PC-9 (cell line): ENCODE data around the gene EXOC4. TPM values are rescaled to one million over a fixed set of nuclear protein-coding genes. Genes with fewer than 3 reads are reported as not detected.

Experiments used
- BruUV-seq: library from RNA; stranded (reverse); fragments of 400-500 nt; replicated peaks from 2 replicates; lab custom pipeline; 2021; lab: Mats Ljungman, UMichigan
- CTCF ChIA-PET: fragments of 300-600 bp; sonication (Branson Sonifier 250); formaldehyde crosslinking; loops from one replicate; lab custom pipeline; 2022; ENCODE audit warnings: antibody characterized with exemption; lab: Charles Lee
- POLR2A ChIA-PET: fragments of 300-600 bp; sonication (Branson Sonifier 250); formaldehyde crosslinking; loops from one replicate; lab custom pipeline; 2022; ENCODE audit warnings: antibody characterized with exemption; ENCODE audit not compliant: unreplicated experiment; lab: Charles Lee
- DNase-seq, 2 experiments: peaks; one replicate each; pipeline versions ENCODE4 v3.0.0 to v3.0.0-alpha.2; 2015 to 2022; ENCODE audit warnings: mixed read lengths in 1 of 2
- H2AFZ ChIP-seq: fragments of 200-600 bp; sonication (generic); 2 replicates; pipeline ENCODE4 v1.8.1; 2017; ENCODE audit warnings: antibody characterized with exemption
- H3F3A ChIP-seq: fragments of 200-600 bp; sonication (generic); 2 replicates; pipeline ENCODE4 v1.8.1; 2017; ENCODE audit warnings: antibody characterized with exemption, mild to moderate bottlenecking, low read depth; ENCODE audit not compliant: insufficient read depth
- H3K27ac ChIP-seq: fragments of 200-600 bp; sonication (generic); 2 replicates; pipeline ENCODE4 v1.6.1; 2016; ENCODE audit warnings: mixed run types
- H3K27me3 ChIP-seq: fragments of 200-600 bp; sonication (generic); 2 replicates; pipeline ENCODE4 v1.6.1; 2016; ENCODE audit warnings: low read depth, mixed run types; ENCODE audit not compliant: insufficient read depth
- H3K36me3 ChIP-seq: fragments of 200-600 bp; sonication (generic); 2 replicates; pipeline ENCODE4 v1.6.1; 2016; ENCODE audit warnings: low read depth, mixed run types
- H3K4me1 ChIP-seq: fragments of 200-600 bp; sonication (generic); replicated peaks from 2 replicates; pipeline ENCODE4 v1.6.1; 2016; ENCODE audit warnings: mixed run types; ENCODE audit not compliant: insufficient read depth
- H3K4me2 ChIP-seq: fragments of 200-600 bp; sonication (generic); 2 replicates; pipeline ENCODE4 v1.6.1; 2017; ENCODE audit warnings: mixed run types
- H3K4me3 ChIP-seq: fragments of 200-600 bp; sonication (generic); 2 replicates; pipeline ENCODE4 v1.6.1; 2016; ENCODE audit warnings: mixed run types
- H3K79me2 ChIP-seq: fragments of 200-600 bp; sonication (generic); 2 replicates; pipeline ENCODE4 v1.6.1; 2017; ENCODE audit warnings: low read depth, mixed run types
- H3K9me2 ChIP-seq: fragments of 200-600 bp; sonication (generic); 2 replicates; pipeline ENCODE4 v1.8.1; 2017; ENCODE audit warnings: mild to moderate bottlenecking; ENCODE audit not compliant: insufficient read depth
- H3K9me3 ChIP-seq: fragments of 200-600 bp; sonication (generic); 2 replicates; pipeline ENCODE4 v1.8.1; 2016; ENCODE audit warnings: low read depth; ENCODE audit not compliant: insufficient read depth
- H4K20me1 ChIP-seq: fragments of 200-600 bp; sonication (generic); 2 replicates; pipeline ENCODE4 v1.8.1; 2017; ENCODE audit not compliant: insufficient read depth
- CTCF ChIP-seq: fragments of 200-600 bp; sonication (generic); conservative IDR thresholded peaks from 2 replicates; pipeline ENCODE4 v1.6.1; 2017; ENCODE audit warnings: mixed run types, antibody characterized with exemption, mild to moderate bottlenecking, moderate library complexity
- EZH2 ChIP-seq: fragments of 200-600 bp; sonication (generic); IDR thresholded peaks from 2 replicates; pipeline ENCODE4 v1.8.0; 2017; ENCODE audit warnings: antibody characterized with exemption, low read depth
- intact Hi-C: fragments of 100-400 bp; cut with micrococcal nuclease; formaldehyde crosslinking; loops from one replicate; pipeline ENCODE4 v1.10.0; 2022; ENCODE audit not compliant: unreplicated experiment
- total RNA-seq: library from RNA; stranded (reverse); gene quantifications from 2 replicates; pipeline ENCODE4 v1.2.3, GENCODE V29; 2021

The EXOC4 gene
- total RNA-seq, 1 experiment from 2014 or later = 101 TPM

- no peaks in the 10 kb centered on the region for H4K20me1 ChIP-seq
- CTCF ChIA-PET = no interaction called here
- H3K9me3 ChIP-seq = no peaks in the 10 kb centered on the region
- intact Hi-C loops = no loop called here
- no peaks in the 10 kb centered on the region for H3K9me2 ChIP-seq
- TF ChIP-seq EZH2 (no peak), CTCF (no peak)
- H3K4me3 ChIP-seq = no peak overlapping the region
- H3K79me2 ChIP-seq = no peaks in the 10 kb centered on the region
- POLR2A ChIA-PET = no interaction called here
- H3F3A ChIP-seq = no peaks in the 10 kb centered on the region
- no peak overlapping the region for H2AFZ ChIP-seq
- no peak for DNase-seq
- H3K4me1 ChIP-seq = no peaks in the 10 kb centered on the region
- no peaks in the 10 kb centered on the region for H3K36me3 ChIP-seq
- no peaks in the 10 kb centered on the region for H3K27me3 ChIP-seq
- H3K27ac ChIP-seq = no peak overlapping the region
- no TSS peak for BruUV-seq
- H3K4me2 ChIP-seq = no peak overlapping the region
Measured at GRCh38 chr7:133775201-133775600, 522.3 kb downstream of the EXOC4 start.

- Histone ChIP-seq H3K9me3 (no peaks in the 10 kb centered on the region), H3K9me2 (no peaks in the 10 kb centered on the region), H4K20me1 (no peaks in the 10 kb centered on the region), H3K36me3 (no peaks in the 10 kb centered on the region), H2AFZ (no peak overlapping the region), H3K4me1 (no peaks in the 10 kb centered on the region), H3K4me3 (no peak overlapping the region), H3K79me2 (no peaks in the 10 kb centered on the region), H3K27ac (no peak overlapping the region), H3K4me2 (no peak overlapping the region), H3F3A (no peaks in the 10 kb centered on the region), H3K27me3 (no peaks in the 10 kb centered on the region)
- CTCF ChIA-PET = no interaction called here
- intact Hi-C loops = no loop called here
- POLR2A ChIA-PET = no interaction called here
- TF ChIP-seq EZH2 = no peak
- TF ChIP-seq CTCF = no peak
- no peak for DNase-seq
- BruUV-seq = no TSS peak
Measured at GRCh38 chr7:133776266-133776665, 523.4 kb downstream of the EXOC4 start.

- Histone ChIP-seq H2AFZ (no peak overlapping the region), H3K27me3 (no peaks in the 10 kb centered on the region), H3K27ac (no peak overlapping the region), H3K9me3 (no peaks in the 10 kb centered on the region), H3K4me3 (no peak overlapping the region), H3F3A (no peaks in the 10 kb centered on the region), H4K20me1 (no peaks in the 10 kb centered on the region), H3K79me2 (no peaks in the 10 kb centered on the region), H3K36me3 (no peaks in the 10 kb centered on the region), H3K4me2 (no peak overlapping the region), H3K4me1 (no peaks in the 10 kb centered on the region), H3K9me2 (no peaks in the 10 kb centered on the region)
- TF ChIP-seq CTCF (no peak), EZH2 (no peak)
- intact Hi-C loops = no loop called here
- ChIA-PET POLR2A (interaction anchor here (0.6 kb wide), 1 partner anchor 1584 kb away, joined by 4 read pairs; no protein-coding TSS in a partner anchor), CTCF (interaction anchor here (0.7 kb wide), 1 partner anchor 64 kb away, joined by 3 read pairs; no protein-coding TSS in a partner anchor)
- no TSS peak for BruUV-seq
- DNase-seq = no peak
Measured at GRCh38 chr7:133777701-133778100, 524.8 kb downstream of the EXOC4 start.
